ENCODE measurements around the gene MICU2.

DNA sequence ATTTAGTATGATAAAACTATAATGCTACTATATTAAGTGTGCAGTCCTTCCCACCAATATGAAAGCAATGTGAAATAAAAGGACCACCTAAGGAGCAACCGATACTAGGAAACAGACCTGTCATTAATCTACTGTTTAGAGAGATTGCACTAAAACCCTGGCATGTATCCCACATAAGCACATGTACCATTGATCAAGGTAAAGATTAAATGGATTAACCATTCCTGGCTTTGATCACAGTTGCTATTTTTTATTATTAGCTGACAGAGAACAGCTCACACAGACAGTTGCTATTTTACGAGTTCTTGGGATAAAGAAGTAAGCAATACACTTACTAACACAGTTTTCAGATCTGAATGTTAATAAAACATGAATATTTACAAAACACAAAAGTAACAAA is 87.2 kb downstream of the MICU2 start:
- TF ChIP-seq TCF7L2 (IDR thresholded peaks at IDR 0.05; ENCODE audit: low read depth, low read length): no peak
- TF ChIP-seq, protein P1, sequence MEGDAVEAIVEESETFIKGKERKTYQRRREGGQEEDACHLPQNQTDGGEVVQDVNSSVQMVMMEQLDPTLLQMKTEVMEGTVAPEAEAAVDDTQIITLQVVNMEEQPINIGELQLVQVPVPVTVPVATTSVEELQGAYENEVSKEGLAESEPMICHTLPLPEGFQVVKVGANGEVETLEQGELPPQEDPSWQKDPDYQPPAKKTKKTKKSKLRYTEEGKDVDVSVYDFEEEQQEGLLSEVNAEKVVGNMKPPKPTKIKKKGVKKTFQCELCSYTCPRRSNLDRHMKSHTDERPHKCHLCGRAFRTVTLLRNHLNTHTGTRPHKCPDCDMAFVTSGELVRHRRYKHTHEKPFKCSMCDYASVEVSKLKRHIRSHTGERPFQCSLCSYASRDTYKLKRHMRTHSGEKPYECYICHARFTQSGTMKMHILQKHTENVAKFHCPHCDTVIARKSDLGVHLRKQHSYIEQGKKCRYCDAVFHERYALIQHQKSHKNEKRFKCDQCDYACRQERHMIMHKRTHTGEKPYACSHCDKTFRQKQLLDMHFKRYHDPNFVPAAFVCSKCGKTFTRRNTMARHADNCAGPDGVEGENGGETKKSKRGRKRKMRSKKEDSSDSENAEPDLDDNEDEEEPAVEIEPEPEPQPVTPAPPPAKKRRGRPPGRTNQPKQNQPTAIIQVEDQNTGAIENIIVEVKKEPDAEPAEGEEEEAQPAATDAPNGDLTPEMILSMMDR (IDR thresholded peaks at IDR 0.05): no peak
- TF ChIP-seq POLR2AphosphoS5 (IDR thresholded peaks at IDR 0.05; ENCODE audit: low read depth, low read length): no peak
- TF ChIP-seq, protein P2, sequence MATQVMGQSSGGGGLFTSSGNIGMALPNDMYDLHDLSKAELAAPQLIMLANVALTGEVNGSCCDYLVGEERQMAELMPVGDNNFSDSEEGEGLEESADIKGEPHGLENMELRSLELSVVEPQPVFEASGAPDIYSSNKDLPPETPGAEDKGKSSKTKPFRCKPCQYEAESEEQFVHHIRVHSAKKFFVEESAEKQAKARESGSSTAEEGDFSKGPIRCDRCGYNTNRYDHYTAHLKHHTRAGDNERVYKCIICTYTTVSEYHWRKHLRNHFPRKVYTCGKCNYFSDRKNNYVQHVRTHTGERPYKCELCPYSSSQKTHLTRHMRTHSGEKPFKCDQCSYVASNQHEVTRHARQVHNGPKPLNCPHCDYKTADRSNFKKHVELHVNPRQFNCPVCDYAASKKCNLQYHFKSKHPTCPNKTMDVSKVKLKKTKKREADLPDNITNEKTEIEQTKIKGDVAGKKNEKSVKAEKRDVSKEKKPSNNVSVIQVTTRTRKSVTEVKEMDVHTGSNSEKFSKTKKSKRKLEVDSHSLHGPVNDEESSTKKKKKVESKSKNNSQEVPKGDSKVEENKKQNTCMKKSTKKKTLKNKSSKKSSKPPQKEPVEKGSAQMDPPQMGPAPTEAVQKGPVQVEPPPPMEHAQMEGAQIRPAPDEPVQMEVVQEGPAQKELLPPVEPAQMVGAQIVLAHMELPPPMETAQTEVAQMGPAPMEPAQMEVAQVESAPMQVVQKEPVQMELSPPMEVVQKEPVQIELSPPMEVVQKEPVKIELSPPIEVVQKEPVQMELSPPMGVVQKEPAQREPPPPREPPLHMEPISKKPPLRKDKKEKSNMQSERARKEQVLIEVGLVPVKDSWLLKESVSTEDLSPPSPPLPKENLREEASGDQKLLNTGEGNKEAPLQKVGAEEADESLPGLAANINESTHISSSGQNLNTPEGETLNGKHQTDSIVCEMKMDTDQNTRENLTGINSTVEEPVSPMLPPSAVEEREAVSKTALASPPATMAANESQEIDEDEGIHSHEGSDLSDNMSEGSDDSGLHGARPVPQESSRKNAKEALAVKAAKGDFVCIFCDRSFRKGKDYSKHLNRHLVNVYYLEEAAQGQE (IDR thresholded peaks at IDR 0.05; ENCODE audit: insufficient read depth in 1 of 2, low read depth in 2 of 2, low read length in 1 of 2): no peak
- no peak for TF ChIP-seq SIN3A (IDR thresholded peaks at IDR 0.05; ENCODE audit: borderline replicate concordance, insufficient read depth, low read depth, low read length)
